Testis (tissue), 3 donors: ENCODE results near the gene SPIRE1. TPM values are rescaled to one million over a fixed set of nuclear protein-coding genes. Genes with fewer than 3 reads are reported as not detected.

ENCODE experiments used
- DNase-seq: peaks from one replicate; pipeline ENCODE4 v3.0.0-alpha.2; 2019
- H3K27ac ChIP-seq, 2 donors: fragments of 200-600 bp; sonication (generic); one replicate each; pipeline ENCODE4 v1.5.1; 2019
- H3K27me3 ChIP-seq: fragments of 200-600 bp; sonication (generic); one replicate; pipeline ENCODE4 v1.5.1; 2019
- H3K36me3 ChIP-seq: fragments of 200-600 bp; sonication (generic); one replicate; pipeline ENCODE4 v1.5.1; 2017; ENCODE audit warnings: low read depth; ENCODE audit errors: missing control alignments
- H3K4me1 ChIP-seq: fragments of 200-600 bp; sonication (generic); one replicate; pipeline ENCODE4 v1.5.1; 2019
- H3K4me3 ChIP-seq, 2 donors: fragments of 200-600 bp; sonication (generic); one replicate each; pipeline ENCODE4 v1.5.1; 2017 to 2019
- H3K9me3 ChIP-seq: fragments of 200-600 bp; sonication (generic); one replicate; pipeline ENCODE4 v1.5.1; 2017
- CTCF ChIP-seq, 3 experiments: fragments of 450-650 bp in 2 of 3; fragments of 200-600 bp in 1 of 3; sonication (generic) in 1 of 3; IDR thresholded peaks; one replicate each; pipeline ENCODE4 v1.5.1; 2016 to 2019; ENCODE audit warnings: antibody characterized with exemption in 3 of 3, mild to moderate bottlenecking in 2 of 3, moderate library complexity in 1 of 3
- POLR2A ChIP-seq: fragments of 450-650 bp; IDR thresholded peaks from one replicate; pipeline ENCODE4 v1.6.1; 2017; ENCODE audit warnings: antibody characterized with exemption, mild to moderate bottlenecking, moderate library complexity
- WGBS, 2 donors: methylation state at CpG; one replicate each; pipeline ENCODE4 v1.1.5; 2018; 5-methylcytosine and 5-hydroxymethylcytosine counted together
- intact Hi-C: fragments of 100-400 bp; cut with DNase I; formaldehyde crosslinking; loops from one replicate; pipeline ENCODE4 v1.15.1; 2023; ENCODE audit warnings: low total_unique reads
- polyA plus RNA-seq: library from polyadenylated mRNA; stranded (reverse); fragments of 350-450 nt; fragmentation: Illumina TruSeq; extraction: RNeasy Lipid Tissue Mini Kit (QIAGEN cat#74804); gene quantifications from one replicate; pipeline ENCODE4 v1.2.3, GENCODE V29; 2014; ENCODE audit warnings: low read depth, low replicate concordance; ENCODE audit not compliant: insufficient read depth
- total RNA-seq, 2 donors: library from RNA; depleted of rRNA; stranded (reverse); fragments of >200 nt; gene quantifications; one replicate each; pipeline ENCODE4 v1.2.3, GENCODE V29; 2016

Gene SPIRE1
- total and polyA plus RNA-seq, 3 donors from 2014 or later = 46.8 to 83.5 (median 67.6) TPM

- Histone ChIP-seq H3K27me3 (no peaks in the 10 kb centered on the region), H3K4me3 (no peak overlapping the region), H3K27ac (no peak overlapping the region), H3K36me3 (no peaks in the 10 kb centered on the region), H3K9me3 (no peaks in the 10 kb centered on the region), H3K4me1 (no peaks in the 10 kb centered on the region)
- no peak for TF ChIP-seq POLR2A
- no peak for TF ChIP-seq CTCF (IDR thresholded peaks at IDR 0.05)
- intact Hi-C loops = no loop called here
- no peak for DNase-seq
- 95% methylated on average over 9 of the region's 9 CpGs for WGBS, 2 donors
These were observed 77.1 kb downstream of the SPIRE1 start for GRCh38 chr18:12580630-12581342.

- WGBS, 2 donors = 39 to 53% methylated on average over 2 of the region's 2 CpGs
- H3K36me3 ChIP-seq = no peaks in the 10 kb centered on the region
- no peak for DNase-seq
- no peaks in the 10 kb centered on the region for H3K27me3 ChIP-seq
- intact Hi-C loops = no loop called here
- no peak for TF ChIP-seq POLR2A
- no peak for TF ChIP-seq CTCF (IDR thresholded peaks at IDR 0.05)
- no peaks in the 10 kb centered on the region for H3K9me3 ChIP-seq
- no peaks in the 10 kb centered on the region for H3K4me1 ChIP-seq
- no peak overlapping the region for H3K4me3 ChIP-seq
- H3K27ac ChIP-seq = no peak overlapping the region
These were observed 78.1 kb downstream of the SPIRE1 start for GRCh38 chr18:12579775-12580174.

GRCh38 chr18:12577848-12578247, 80.1 kb downstream of the SPIRE1 start:
- 83 to 100% methylated on average over 1 of the region's 1 CpG for WGBS, 2 donors
- intact Hi-C loops = no loop called here
- no peaks in the 10 kb centered on the region for H3K27me3 ChIP-seq
- H3K36me3 ChIP-seq = no peaks in the 10 kb centered on the region
- no peaks in the 10 kb centered on the region for H3K9me3 ChIP-seq
- H3K27ac ChIP-seq = no peak overlapping the region
- no peak for DNase-seq
- TF ChIP-seq POLR2A (no peak), CTCF (IDR thresholded peaks at IDR 0.05) (no peak)
- H3K4me3 ChIP-seq = no peak overlapping the region
- no peaks in the 10 kb centered on the region for H3K4me1 ChIP-seq

GRCh38 chr18:12574494-12575185, 83.3 kb downstream of the SPIRE1 start:
- WGBS, 2 donors = 62 to 64% methylated on average over 2 of the region's 2 CpGs
- H3K27ac ChIP-seq = no peak overlapping the region
- DNase-seq = no peak

More at GRCh38 chr18:12574494-12575185, 83.3 kb downstream of the SPIRE1 start:
- TF ChIP-seq POLR2A = no peak
- no peak for TF ChIP-seq CTCF (IDR thresholded peaks at IDR 0.05)
- H3K4me1 ChIP-seq = no peaks in the 10 kb centered on the region
- no peaks in the 10 kb centered on the region for H3K36me3 ChIP-seq
- no peak overlapping the region for H3K4me3 ChIP-seq
- H3K27me3 ChIP-seq = no peaks in the 10 kb centered on the region
- intact Hi-C loops = no loop called here
- no peaks in the 10 kb centered on the region for H3K9me3 ChIP-seq
